Measurements from ENCODE around the gene CFAP298. TPM values are rescaled to one million over a fixed set of nuclear protein-coding genes. Genes with fewer than 3 reads are reported as not detected.

The CFAP298 gene
- total and polyA plus RNA-seq, 2 of the 13 experiments (the other 11 are each of a cell fraction or from before 2014, with no cell fraction given): 21.2 to 62.2 TPM

DNA sequence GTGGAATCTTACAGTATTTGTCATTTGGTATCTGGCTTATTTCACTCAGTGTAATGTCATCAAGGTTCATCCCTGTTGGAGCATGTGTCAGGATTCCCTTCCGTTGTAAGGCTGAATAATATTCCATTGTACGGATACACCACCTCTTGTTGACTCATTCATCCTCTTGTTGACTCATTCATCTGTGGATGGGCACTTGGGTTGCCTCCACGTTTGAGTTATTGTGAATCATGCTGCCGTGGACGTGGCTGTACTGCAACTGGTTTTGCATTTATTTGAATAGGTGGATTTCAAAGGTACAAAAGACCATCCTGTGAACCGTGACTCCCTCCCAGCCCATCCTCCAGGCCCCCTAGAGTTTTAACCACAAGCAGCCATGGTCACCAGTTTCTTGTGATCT lies 15.0 kb downstream of the CFAP298 start (continued):
- TF ChIP-seq, protein P1, sequence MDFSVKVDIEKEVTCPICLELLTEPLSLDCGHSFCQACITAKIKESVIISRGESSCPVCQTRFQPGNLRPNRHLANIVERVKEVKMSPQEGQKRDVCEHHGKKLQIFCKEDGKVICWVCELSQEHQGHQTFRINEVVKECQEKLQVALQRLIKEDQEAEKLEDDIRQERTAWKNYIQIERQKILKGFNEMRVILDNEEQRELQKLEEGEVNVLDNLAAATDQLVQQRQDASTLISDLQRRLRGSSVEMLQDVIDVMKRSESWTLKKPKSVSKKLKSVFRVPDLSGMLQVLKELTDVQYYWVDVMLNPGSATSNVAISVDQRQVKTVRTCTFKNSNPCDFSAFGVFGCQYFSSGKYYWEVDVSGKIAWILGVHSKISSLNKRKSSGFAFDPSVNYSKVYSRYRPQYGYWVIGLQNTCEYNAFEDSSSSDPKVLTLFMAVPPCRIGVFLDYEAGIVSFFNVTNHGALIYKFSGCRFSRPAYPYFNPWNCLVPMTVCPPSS (IDR thresholded peaks at IDR 0.05): no peak
- no peak for TF ChIP-seq ZC3H13 (CRISPR knock-in tag; IDR thresholded peaks at IDR 0.05)

DNA sequence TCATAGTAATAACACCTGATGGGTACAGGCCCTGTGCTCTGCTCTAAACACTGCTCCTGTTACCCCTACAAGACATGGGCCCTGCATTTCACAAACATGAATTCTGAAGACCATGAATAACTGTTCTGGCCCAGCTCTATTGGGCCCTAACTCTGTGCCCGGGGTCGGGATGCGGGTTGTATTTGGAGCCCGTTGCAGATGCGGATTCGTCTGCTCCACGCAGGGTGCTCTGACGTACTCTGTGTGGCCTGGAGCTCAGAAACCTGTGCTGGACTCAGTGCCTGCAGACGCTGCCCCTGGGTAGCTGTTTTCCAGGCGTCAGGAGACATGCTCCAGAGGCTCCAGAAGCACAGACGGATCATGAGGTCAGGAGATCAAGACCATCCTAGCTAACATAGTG lies 16.7 kb downstream of the CFAP298 start:
- no peaks in the 10 kb centered on the region for H3K27me3 ChIP-seq (ENCODE audit: control insufficient read depth in 1 of 2, insufficient read depth in 2 of 2, low read length in 2 of 2)
- TF ChIP-seq TCF12 (IDR thresholded peaks at IDR 0.05) (no peak), TCF12 (CRISPR knock-in tag; IDR thresholded peaks at IDR 0.05) (no peak), POLR2G (IDR thresholded peaks at IDR 0.05; ENCODE audit: low read depth, low read length) (no peak), SP4 (CRISPR knock-in tag; IDR thresholded peaks at IDR 0.05) (no peak), CBX5 (CRISPR knock-in tag; IDR thresholded peaks at IDR 0.05; ENCODE audit: borderline replicate concordance) (no peak), ZBTB1 (CRISPR knock-in tag; IDR thresholded peaks at IDR 0.05; ENCODE audit: borderline replicate concordance) (no peak), MED8 (CRISPR knock-in tag; IDR thresholded peaks at IDR 0.05; ENCODE audit: insufficient replicate concordance) (no peak), ZNF329 (CRISPR knock-in tag; IDR thresholded peaks at IDR 0.05; ENCODE audit: low read depth) (no peak), MYNN (CRISPR knock-in tag; IDR thresholded peaks at IDR 0.05; ENCODE audit: low read depth) (no peak)
- TF ChIP-seq, protein P2, sequence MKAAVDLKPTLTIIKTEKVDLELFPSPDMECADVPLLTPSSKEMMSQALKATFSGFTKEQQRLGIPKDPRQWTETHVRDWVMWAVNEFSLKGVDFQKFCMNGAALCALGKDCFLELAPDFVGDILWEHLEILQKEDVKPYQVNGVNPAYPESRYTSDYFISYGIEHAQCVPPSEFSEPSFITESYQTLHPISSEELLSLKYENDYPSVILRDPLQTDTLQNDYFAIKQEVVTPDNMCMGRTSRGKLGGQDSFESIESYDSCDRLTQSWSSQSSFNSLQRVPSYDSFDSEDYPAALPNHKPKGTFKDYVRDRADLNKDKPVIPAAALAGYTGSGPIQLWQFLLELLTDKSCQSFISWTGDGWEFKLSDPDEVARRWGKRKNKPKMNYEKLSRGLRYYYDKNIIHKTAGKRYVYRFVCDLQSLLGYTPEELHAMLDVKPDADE (CRISPR knock-in tag; IDR thresholded peaks at IDR 0.05): no peak
- TF ChIP-seq, protein P3, sequence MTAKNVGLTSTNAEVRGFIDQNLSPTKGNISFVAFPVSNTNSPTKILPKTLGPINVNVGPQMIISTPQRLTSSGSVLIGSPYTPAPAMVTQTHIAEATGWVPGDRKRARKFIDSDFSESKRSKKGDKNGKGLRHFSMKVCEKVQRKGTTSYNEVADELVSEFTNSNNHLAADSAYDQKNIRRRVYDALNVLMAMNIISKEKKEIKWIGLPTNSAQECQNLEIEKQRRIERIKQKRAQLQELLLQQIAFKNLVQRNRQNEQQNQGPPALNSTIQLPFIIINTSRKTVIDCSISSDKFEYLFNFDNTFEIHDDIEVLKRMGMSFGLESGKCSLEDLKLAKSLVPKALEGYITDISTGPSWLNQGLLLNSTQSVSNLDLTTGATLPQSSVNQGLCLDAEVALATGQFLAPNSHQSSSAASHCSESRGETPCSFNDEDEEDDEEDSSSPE (CRISPR knock-in tag; IDR thresholded peaks at IDR 0.05): no peak
- FAIRE-seq (no peak), ATAC-seq (no peak), DNase-seq (ENCODE audit: low spot score) (no peak)
- H4K20me1 ChIP-seq (ENCODE audit: insufficient read depth, low read length): no peaks in the 10 kb centered on the region
- no peak overlapping the region for H3K4me3 ChIP-seq (replicated peaks in 1 of 3; ENCODE audit: insufficient read depth in 1 of 3, low read depth in 2 of 3, low read length in 3 of 3)
- intact Hi-C loops (cut with micrococcal nuclease; ENCODE audit: unreplicated experiment) (loop anchor here (5.0 to 10.0 kb wide), 2 partner anchors 318 to 1609 kb away; partner anchors contain the start of gene MIS18A), in situ Hi-C loops (cut with HindIII; ENCODE audit: extremely low pct_ligation_motif_present, low pct_unique_long_range_greater_than_20kb) (no loop called here)
- H3K9ac ChIP-seq (ENCODE audit: insufficient read depth, low read depth, low read length): no peak overlapping the region
- ChIA-PET CTCF (ENCODE audit: low intra/inter-chr PET ratio, low total read pairs) (no interaction called here), POLR2A (no interaction called here)
- no peak overlapping the region for H3K27ac ChIP-seq (ENCODE audit: extremely low read length, insufficient read depth, low read length)
- H3K9me3 ChIP-seq (ENCODE audit: low read length): no peaks in the 10 kb centered on the region
- H3K36me3 ChIP-seq (replicated peaks in 1 of 2; ENCODE audit: control insufficient read depth in 1 of 2, insufficient read depth in 2 of 2, low read length in 2 of 2): no peaks in the 10 kb centered on the region; a peak in 1 of 5 replicates
- BruUV-seq (replicated peaks): no TSS peak
- WGBS (ENCODE audit: low lambda C conversion rate): 100% methylated on average over 9 of the region's 11 CpGs
- peaks cover 89% of the 10 kb centered on the region for H3K4me1 ChIP-seq (ENCODE audit: insufficient read depth, low read length)
- no peak overlapping the region for H2AFZ ChIP-seq (ENCODE audit: low read length)
- H3K79me2 ChIP-seq (ENCODE audit: insufficient read depth, low read length): no peaks in the 10 kb centered on the region
- no peak overlapping the region for H3K4me2 ChIP-seq (ENCODE audit: low read depth, low read length)

All from HepG2 (cell line).